GM12878 (cell line): Measurements from ENCODE around the gene KCNJ18. TPM values are rescaled to one million over a fixed set of nuclear protein-coding genes. Genes with fewer than 3 reads are reported as not detected.
"Not testable (repeated sequence)": the region's sequence is repeated elsewhere in the genome, so short reads cannot be mapped to it uniquely, and the experiment has no call there.

ENCODE experiments used
- ATAC-seq: fragments of 200-7000 bp; cut with Tn5 transposase; 3 replicates; pipeline ENCODE4 v1.9.1; 2020; ENCODE audit warnings: mild to moderate bottlenecking, moderate library complexity
- BruUV-seq: library from RNA; stranded (reverse); fragments of 400-500 nt; replicated peaks from 2 replicates; lab custom pipeline; 2021; lab: Mats Ljungman, UMichigan
- CTCF ChIA-PET: fragments of 300-600 bp; sonication (Branson Sonifier 250); formaldehyde crosslinking; extraction: SDS; loops from one replicate; lab custom pipeline; 2021; ENCODE audit warnings: inconsistent platforms; lab: Yijun Ruan, JAX
- POLR2A ChIA-PET: fragments of 350-600 bp; formaldehyde crosslinking; extraction: SDS; loops from one replicate; lab custom pipeline; 2021; ENCODE audit warnings: inconsistent platforms; lab: Charles Lee
- RAD21 ChIA-PET: fragments of 300-600 bp; sonication (Branson Sonifier 250); formaldehyde crosslinking; loops from one replicate; lab custom pipeline; 2023; ENCODE audit warnings: antibody characterized with exemption; ENCODE audit not compliant: unreplicated experiment; lab: Charles Lee
- SMC1A ChIA-PET: fragments of 300-600 bp; sonication (Branson Sonifier 250); formaldehyde crosslinking; loops from one replicate; lab custom pipeline; 2023; ENCODE audit not compliant: unreplicated experiment, uncharacterized antibody; lab: Charles Lee
- DNase-seq: peaks from one replicate; pipeline ENCODE4 v3.0.0-alpha.2; 2011; ENCODE audit warnings: low read depth, low spot score
- FAIRE-seq: peaks from 3 replicates; lab custom pipeline; 2011; peaks lifted over from hg19 to GRCh38; lab: Jason Lieb, UNC
- H2AFZ ChIP-seq: 2 replicates; pipeline ENCODE4 v1.6.0; 2011; ENCODE audit warnings: low read depth, low read length, control low read depth; ENCODE audit not compliant: control insufficient read depth
- H3K27ac ChIP-seq: 2 replicates; pipeline ENCODE4 v1.5.1; 2011; ENCODE audit warnings: control low read depth; ENCODE audit not compliant: control insufficient read depth, insufficient read depth
- H3K27me3 ChIP-seq, 2 experiments: replicated peaks in 1 of 2; 2 replicates each; pipeline versions ENCODE4 v1.6.0 to v1.6.1; 2011; ENCODE audit warnings: low read length in 1 of 2; ENCODE audit not compliant: control insufficient read depth in 2 of 2, insufficient read depth in 2 of 2
- H3K36me3 ChIP-seq, 2 experiments: 2 replicates each; pipeline ENCODE4 v1.5.1; 2011; ENCODE audit warnings: low read length in 1 of 2; ENCODE audit not compliant: control insufficient read depth in 2 of 2, insufficient read depth in 2 of 2
- H3K4me1 ChIP-seq: 2 replicates; pipeline ENCODE4 v1.6.1; 2011; ENCODE audit warnings: mild to moderate bottlenecking, low read length, moderate library complexity, mixed read lengths; ENCODE audit not compliant: control insufficient read depth, insufficient read depth
- H3K4me2 ChIP-seq: 2 replicates; pipeline ENCODE4 v1.6.0; 2011; ENCODE audit warnings: control low read depth; ENCODE audit not compliant: control insufficient read depth, insufficient read depth
- H3K4me3 ChIP-seq: fragments of 200-600 bp; sonication (generic); 2 replicates; pipeline ENCODE4 v1.5.1; 2016
- H3K79me2 ChIP-seq: 2 replicates; pipeline ENCODE4 v1.6.0; 2011; ENCODE audit warnings: low read length; ENCODE audit not compliant: control insufficient read depth, insufficient read depth
- H3K9ac ChIP-seq: 2 replicates; pipeline ENCODE4 v1.8.0; 2011; ENCODE audit warnings: low read length, control low read depth, mixed read lengths; ENCODE audit not compliant: control insufficient read depth, insufficient read depth
- H3K9me3 ChIP-seq: replicated peaks from 3 replicates; pipeline ENCODE4 v1.5.1; 2011; ENCODE audit warnings: mild to moderate bottlenecking, low read length; ENCODE audit not compliant: control insufficient read depth, insufficient read depth
- H4K20me1 ChIP-seq: 2 replicates; pipeline ENCODE4 v1.6.0; 2011; ENCODE audit not compliant: control insufficient read depth, insufficient read depth
- WGBS: methylation state at CpG from one replicate; pipeline ENCODE4 v1.1.6; 2016; ENCODE audit warnings: low lambda C conversion rate; ENCODE audit not compliant: insufficient replicate concordance, insufficient coverage; ENCODE audit errors: missing lambda C conversion rate; 5-methylcytosine and 5-hydroxymethylcytosine counted together
- in situ Hi-C: fragments of 300-500 bp; cut with MboI; formaldehyde crosslinking; loops from 9 replicates; pipeline ENCODE4 v1.14.3; 2018; ENCODE audit warnings: mixed read lengths
- intact Hi-C: fragments of 100-400 bp; cut with micrococcal nuclease; formaldehyde crosslinking; loops from one replicate; pipeline ENCODE4 v1.14.2; 2022; ENCODE audit not compliant: unreplicated experiment
- polyA plus RNA-seq, 11 experiments: library from polyadenylated mRNA; depleted of rRNA in 4 of 11; unstranded in 6 of 11; stranded (reverse) in 5 of 11; fragments of >200 nt; fragmentation: Nextera tagmentation in 4 of 11; fragmentation: Illumina TruSeq in 1 of 11; extraction: Ambion mirVana in 4 of 11; extraction: Trizol in 1 of 11; gene quantifications; 1 replicate in 1 of 11; 2 replicates in 10 of 11; pipeline versions ENCODE4 v1.2.1 to v1.2.3, GENCODE V29; 2011 to 2016; ENCODE audit warnings: inconsistent platforms in 2 of 11, missing spikeins in 2 of 11, low read depth in 1 of 11
- total RNA-seq, 4 experiments: library from RNA; depleted of rRNA in 3 of 4; stranded (reverse); fragments of >200 nt in 3 of 4; fragmentation: Illumina TruSeq in 1 of 4; extraction: Trizol in 1 of 4; gene quantifications; 2 replicates each; pipeline versions ENCODE4 v1.2.1 to v1.2.3, GENCODE V29; 2013 to 2021

The KCNJ18 gene
- total and polyA plus RNA-seq, 10 of the 15 experiments (the other 5 are each of a cell fraction or from before 2014, with no cell fraction given), result not detected

GRCh38 chr17:21652049-21652448 is 40.3 kb upstream of the KCNJ18 start:
- H3K27ac ChIP-seq, BruUV-seq, POLR2A ChIA-PET, H3K9ac ChIP-seq, H4K20me1 ChIP-seq, H3K36me3 ChIP-seq, SMC1A ChIA-PET, CTCF ChIA-PET, FAIRE-seq, H3K4me2 ChIP-seq, H3K79me2 ChIP-seq, H3K4me1 ChIP-seq, H3K27me3 ChIP-seq, RAD21 ChIA-PET, intact Hi-C loops, ATAC-seq, H2AFZ ChIP-seq, H3K9me3 ChIP-seq, H3K4me3 ChIP-seq, DNase-seq: not testable (repeated sequence)
- 3% methylated on average over 3 of the region's 4 CpGs for WGBS
- in situ Hi-C loops, result loop anchor here (25.0 kb wide), 6 partner anchors 110 to 935 kb away; no protein-coding TSS in a partner anchor

- H3K4me3 ChIP-seq, H3K27ac ChIP-seq, ATAC-seq, SMC1A ChIA-PET, H3K36me3 ChIP-seq, H3K79me2 ChIP-seq, H3K27me3 ChIP-seq, H3K9me3 ChIP-seq, FAIRE-seq, H3K4me1 ChIP-seq, intact Hi-C loops, RAD21 ChIA-PET, CTCF ChIA-PET, BruUV-seq, H4K20me1 ChIP-seq, H3K9ac ChIP-seq, H2AFZ ChIP-seq, DNase-seq, H3K4me2 ChIP-seq, POLR2A ChIA-PET: not testable (repeated sequence)
- in situ Hi-C loops, result loop anchor here (25.0 kb wide), 6 partner anchors 109 to 934 kb away; no protein-coding TSS in a partner anchor
- 43% methylated on average over 10 of the region's 10 CpGs for WGBS
Observed at GRCh38 chr17:21653211-21653610, 39.1 kb upstream of the KCNJ18 start.

- H3K27me3 ChIP-seq, H3K79me2 ChIP-seq, SMC1A ChIA-PET, H2AFZ ChIP-seq, H3K4me3 ChIP-seq, H4K20me1 ChIP-seq, ATAC-seq, H3K36me3 ChIP-seq, FAIRE-seq, RAD21 ChIA-PET, H3K27ac ChIP-seq, POLR2A ChIA-PET, H3K9me3 ChIP-seq, DNase-seq, intact Hi-C loops, H3K9ac ChIP-seq, H3K4me2 ChIP-seq, CTCF ChIA-PET, H3K4me1 ChIP-seq, BruUV-seq: not testable (repeated sequence)
- WGBS, result 50% methylated on average over 44 of the region's 47 CpGs
- in situ Hi-C loops, result loop anchor here (25.0 kb wide), 6 partner anchors 106 to 931 kb away; no protein-coding TSS in a partner anchor
Observed at GRCh38 chr17:21656518-21657309, 35.6 kb upstream of the KCNJ18 start.

GRCh38 chr17:21659635-21660034 is 32.7 kb upstream of the KCNJ18 start:
- H3K27me3 ChIP-seq, FAIRE-seq, SMC1A ChIA-PET, DNase-seq, BruUV-seq, H3K9ac ChIP-seq, POLR2A ChIA-PET, intact Hi-C loops, H3K9me3 ChIP-seq, CTCF ChIA-PET, RAD21 ChIA-PET, ATAC-seq, H3K36me3 ChIP-seq, H3K27ac ChIP-seq, H4K20me1 ChIP-seq, H3K79me2 ChIP-seq, H3K4me3 ChIP-seq, H3K4me1 ChIP-seq, H3K4me2 ChIP-seq, H2AFZ ChIP-seq: not testable (repeated sequence)
- 16% methylated on average over 6 of the region's 7 CpGs for WGBS
- in situ Hi-C loops, result loop anchor here (25.0 kb wide), 6 partner anchors 103 to 928 kb away; no protein-coding TSS in a partner anchor
